Skeletal muscle satellite cell (primary cell): ENCODE data around the gene PGLYRP1.

Source experiments
- H3K27me3 ChIP-seq: 2 replicates; pipeline ENCODE4 v1.7.0; 2013; ENCODE audit warnings: low read length; ENCODE audit not compliant: control insufficient read depth, insufficient read depth
- H3K36me3 ChIP-seq: 2 replicates; pipeline ENCODE4 v1.7.0; 2013; ENCODE audit warnings: mild to moderate bottlenecking, control low read depth, low read length; ENCODE audit not compliant: insufficient read depth
- H3K4me1 ChIP-seq: 2 replicates; pipeline ENCODE4 v1.7.0; 2013; ENCODE audit warnings: low read length; ENCODE audit not compliant: control insufficient read depth, insufficient read depth
- H3K4me2 ChIP-seq: 2 replicates; pipeline ENCODE4 v1.7.0; 2013; ENCODE audit warnings: mild to moderate bottlenecking, low read length
- H3K4me3 ChIP-seq: 2 replicates; pipeline ENCODE4 v1.7.0; 2013; ENCODE audit warnings: low read length
- H3K9ac ChIP-seq: 2 replicates; pipeline ENCODE4 v1.7.0; 2013; ENCODE audit warnings: mild to moderate bottlenecking, low read depth, low read length, moderate library complexity
- H3K9me3 ChIP-seq: replicated peaks from 2 replicates; pipeline ENCODE4 v1.7.0; 2013; ENCODE audit warnings: mild to moderate bottlenecking, control low read depth, low read length

PGLYRP1 gene

DNA sequence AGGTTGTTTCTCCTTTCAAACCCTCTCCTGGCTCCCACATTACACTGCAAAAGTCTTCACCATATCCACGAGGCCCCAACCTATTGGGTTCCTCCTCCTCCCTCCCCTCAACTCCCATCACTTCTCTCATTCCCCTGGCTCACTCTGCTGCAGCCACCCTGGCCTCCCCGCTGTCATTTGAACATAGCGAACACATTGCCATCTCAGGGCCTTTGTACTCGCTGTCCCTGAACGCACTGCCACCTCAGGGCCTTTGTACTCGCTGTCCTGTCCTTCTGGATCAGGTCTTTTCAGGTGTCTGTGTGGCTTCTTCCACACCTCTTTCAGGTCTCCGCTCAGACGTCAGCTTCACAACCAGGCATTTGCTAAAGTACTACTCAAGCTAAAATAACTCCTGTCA is 25.9 kb downstream of the PGLYRP1 start:
- H3K4me1 ChIP-seq: peaks cover 5% of the 10 kb centered on the region
- no peaks in the 10 kb centered on the region for H3K9me3 ChIP-seq
- no peaks in the 10 kb centered on the region for H3K27me3 ChIP-seq
- no peak overlapping the region for H3K9ac ChIP-seq
- peaks cover 4% of the 10 kb centered on the region for H3K36me3 ChIP-seq
- no peak overlapping the region for H3K4me3 ChIP-seq
- no peak overlapping the region for H3K4me2 ChIP-seq

DNA sequence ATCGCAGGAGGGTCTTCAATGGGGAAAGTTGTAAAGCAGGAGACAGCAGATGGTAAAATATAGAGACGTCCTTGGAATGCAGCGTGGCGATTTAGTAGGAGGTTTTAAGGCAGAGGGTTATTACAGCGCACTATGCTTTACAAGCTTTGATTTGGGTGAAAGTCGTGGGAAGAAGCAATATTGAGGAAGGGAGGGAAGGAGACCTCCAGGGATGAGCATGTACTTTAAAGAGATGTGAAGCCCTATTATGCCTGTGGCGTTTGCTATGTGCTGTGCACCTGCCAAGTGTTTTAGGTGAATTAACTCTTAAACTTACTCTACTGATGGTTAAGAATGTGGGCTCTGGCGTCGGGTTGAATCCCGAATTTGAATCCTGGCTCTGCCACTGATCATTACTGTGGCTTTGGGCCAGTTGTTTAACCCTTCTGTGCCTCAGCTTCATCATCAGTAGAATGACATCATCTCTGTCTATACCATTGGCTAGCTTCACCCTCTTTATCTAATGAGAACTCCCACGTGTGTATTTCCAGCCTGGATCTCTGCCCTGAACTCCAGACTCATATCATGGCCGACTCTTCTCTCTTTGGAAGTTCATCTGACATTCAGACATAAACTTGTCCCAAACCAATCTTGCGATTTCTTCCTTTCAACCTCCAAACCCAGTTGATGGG is 27.0 kb downstream of the PGLYRP1 start:
- H3K36me3 ChIP-seq: no peaks in the 10 kb centered on the region
- H3K4me2 ChIP-seq: peak overlapping the region; percentile 95
- H3K4me3 ChIP-seq: peak overlapping the region; percentile 85
- peak overlapping the region; percentile 86 for H3K9ac ChIP-seq
- peaks cover 5% of the 10 kb centered on the region for H3K4me1 ChIP-seq
- no peaks in the 10 kb centered on the region for H3K9me3 ChIP-seq
- H3K27me3 ChIP-seq: peaks cover 5% of the 10 kb centered on the region

DNA sequence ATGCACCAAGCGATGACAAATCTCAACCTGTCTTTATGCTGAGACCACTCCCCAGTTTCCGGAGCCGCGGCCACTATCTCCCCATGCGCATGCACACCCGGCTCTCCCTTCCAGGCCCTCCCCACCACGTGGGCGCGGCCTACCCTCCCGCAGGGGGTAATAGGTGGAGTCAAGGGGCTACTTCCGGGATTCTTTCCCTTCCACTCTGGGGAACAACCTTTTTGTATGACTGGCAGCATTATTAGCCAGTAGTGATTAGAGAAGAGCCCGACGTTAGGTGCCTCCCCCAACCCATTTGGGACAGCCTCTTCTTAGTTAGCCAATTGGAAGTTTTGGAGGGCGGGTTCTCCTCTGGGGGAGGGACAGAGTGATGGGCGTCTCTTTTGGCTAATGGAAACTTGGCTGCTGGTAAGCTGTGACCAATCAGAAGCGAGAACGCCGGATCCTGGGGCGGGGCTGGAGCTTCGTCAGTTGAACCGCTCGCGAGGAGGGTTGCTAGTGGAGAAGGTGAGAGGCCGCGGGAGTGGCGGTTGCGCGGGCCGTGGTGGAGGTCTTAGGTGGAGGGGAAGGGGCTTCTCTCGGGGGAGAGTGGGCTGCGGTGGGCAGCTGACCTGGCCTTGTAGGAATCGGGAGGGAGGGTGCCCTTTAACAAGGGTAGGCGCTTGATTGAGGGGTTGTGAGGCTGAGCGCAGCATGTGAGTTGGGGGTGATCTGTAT is 27.7 kb downstream of the PGLYRP1 start, which contains the start of gene CCDC61:
Gene CCDC61, plus strand, starts transcription at position 470 of the 717 bp plus-strand sequence. CDS start 7,552 bp downstream, outside the sequence.
- Histone ChIP-seq H3K36me3 (no peaks in the 10 kb centered on the region), H3K4me2 (peak within 1 kb of the TSS; percentile 95), H3K9me3 (no peaks in the 10 kb centered on the region), H3K27me3 (peaks cover 12% of the 10 kb centered on the region), H3K4me1 (peaks cover 5% of the 10 kb centered on the region), H3K4me3 (peak within 1 kb of the TSS; percentile 85), H3K9ac (peak within 1 kb of the TSS; percentile 86)

- no peaks in the 10 kb centered on the region for H3K36me3 ChIP-seq
- H3K9ac ChIP-seq: peak overlapping the region; percentile 55
- H3K9me3 ChIP-seq: no peaks in the 10 kb centered on the region
- H3K27me3 ChIP-seq: peaks cover 16% of the 10 kb centered on the region
- H3K4me2 ChIP-seq: peak overlapping the region; percentile 87
- peaks cover 5% of the 10 kb centered on the region for H3K4me1 ChIP-seq
- H3K4me3 ChIP-seq: peak overlapping the region; percentile 74
These were observed 28.3 kb downstream of the PGLYRP1 start for GRCh38 chr19:45994456-45994997.

GRCh38 chr19:45990113-45990728 is 32.6 kb downstream of the PGLYRP1 start:
- H3K4me1 ChIP-seq: no peaks in the 10 kb centered on the region
- no peak overlapping the region for H3K4me2 ChIP-seq
- no peaks in the 10 kb centered on the region for H3K36me3 ChIP-seq
- peaks cover 26% of the 10 kb centered on the region for H3K27me3 ChIP-seq
- no peak overlapping the region for H3K9ac ChIP-seq
- no peak overlapping the region for H3K4me3 ChIP-seq
- H3K9me3 ChIP-seq: no peaks in the 10 kb centered on the region

DNA sequence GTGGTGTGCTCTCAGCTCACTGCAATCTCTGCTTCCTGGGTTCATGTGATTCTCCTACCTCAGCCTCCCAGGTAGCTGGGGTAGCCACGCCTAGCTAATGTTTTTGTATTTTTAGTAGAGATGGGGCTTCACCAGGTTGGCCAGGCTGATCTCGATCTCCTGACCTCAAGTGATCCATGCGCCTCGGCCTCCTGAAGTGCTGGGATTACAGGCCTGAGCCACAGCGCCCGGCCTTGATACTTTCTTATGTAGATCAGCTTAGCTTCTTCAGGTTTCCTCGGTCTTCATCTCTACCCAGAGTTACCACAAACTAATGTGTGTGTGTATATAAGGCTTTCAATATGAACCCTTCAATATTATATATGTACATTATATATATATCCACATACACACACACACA is 37.5 kb downstream of the PGLYRP1 start:
- peaks cover 35% of the 10 kb centered on the region for H3K27me3 ChIP-seq
- no peaks in the 10 kb centered on the region for H3K4me1 ChIP-seq
- no peaks in the 10 kb centered on the region for H3K9me3 ChIP-seq
- H3K4me3 ChIP-seq: no peak overlapping the region
- H3K9ac ChIP-seq: no peak overlapping the region
- H3K36me3 ChIP-seq: no peaks in the 10 kb centered on the region
- H3K4me2 ChIP-seq: no peak overlapping the region

GRCh38 chr19:45981350-45981749 is 41.5 kb downstream of the PGLYRP1 start:
- H3K9ac ChIP-seq: no peak overlapping the region
- H3K36me3 ChIP-seq: no peaks in the 10 kb centered on the region
- H3K9me3 ChIP-seq: no peaks in the 10 kb centered on the region
- H3K4me1 ChIP-seq: no peaks in the 10 kb centered on the region
- peaks cover 42% of the 10 kb centered on the region for H3K27me3 ChIP-seq
- H3K4me3 ChIP-seq: no peak overlapping the region
- no peak overlapping the region for H3K4me2 ChIP-seq

GRCh38 chr19:45978156-45978555 is 44.7 kb downstream of the PGLYRP1 start:
- Histone ChIP-seq H3K9me3 (no peaks in the 10 kb centered on the region), H3K4me3 (no peak overlapping the region), H3K27me3 (peaks cover 57% of the 10 kb centered on the region), H3K9ac (no peak overlapping the region), H3K4me1 (no peaks in the 10 kb centered on the region), H3K4me2 (no peak overlapping the region), H3K36me3 (no peaks in the 10 kb centered on the region)

- Histone ChIP-seq H3K9me3 (no peaks in the 10 kb centered on the region), H3K4me3 (no peak overlapping the region), H3K36me3 (no peaks in the 10 kb centered on the region), H3K4me1 (no peaks in the 10 kb centered on the region), H3K4me2 (no peak overlapping the region), H3K27me3 (peaks cover 68% of the 10 kb centered on the region), H3K9ac (no peak overlapping the region)
These were observed 46.7 kb downstream of the PGLYRP1 start for GRCh38 chr19:45976178-45976577.

GRCh38 chr19:45975306-45976070 is 47.4 kb downstream of the PGLYRP1 start:
- H3K4me3 ChIP-seq: no peak overlapping the region
- H3K4me1 ChIP-seq: no peaks in the 10 kb centered on the region
- no peaks in the 10 kb centered on the region for H3K36me3 ChIP-seq
- H3K9me3 ChIP-seq: no peaks in the 10 kb centered on the region
- H3K4me2 ChIP-seq: no peak overlapping the region
- peaks cover 71% of the 10 kb centered on the region for H3K27me3 ChIP-seq
- H3K9ac ChIP-seq: no peak overlapping the region
